ENCODE data around the gene ADIPOQ. TPM values are rescaled to one million over a fixed set of nuclear protein-coding genes. Genes with fewer than 3 reads are reported as not detected.

The ADIPOQ gene
- total RNA-seq, 1 experiment from 2014 or later, result not detected

GRCh38 chr3:186854146-186854545 is 11.6 kb downstream of the ADIPOQ start:
- H3K23ac ChIP-seq (ENCODE audit: insufficient read length, low read depth, low read length), result no peak overlapping the region
- H4K91ac ChIP-seq (ENCODE audit: insufficient read length, low read depth, low read length), result no peak overlapping the region
- Mint-ChIP-seq H3K36me3 (ENCODE audit: insufficient read depth in 1 of 3, low read depth in 3 of 3) (no peaks in the 10 kb centered on the region; a peak in 2 of 7 replicates), H3K27me3 (ENCODE audit: low read depth) (no peaks in the 10 kb centered on the region; the same call in 1 of the 2 replicates), H3K4me1 (peaks cover 4 to 12% of the 10 kb centered on the region in 2 experiments), H3K9me3 (no peaks in the 10 kb centered on the region; a peak in 2 of 5 replicates), H3K27ac (no peak overlapping the region), H3K4me3 (no peak overlapping the region)
- no peak overlapping the region for H3K14ac ChIP-seq (ENCODE audit: insufficient read depth, low read length)
- no peak overlapping the region for H4K8ac ChIP-seq (replicated peaks; ENCODE audit: insufficient read length, low read depth, low read length)
- no peak overlapping the region for H2AK5ac ChIP-seq (ENCODE audit: insufficient read length, low read length)
- no peaks in the 10 kb centered on the region for H4K20me1 ChIP-seq (ENCODE audit: control insufficient read depth, insufficient read depth, insufficient read length)
- no peak overlapping the region for H3K18ac ChIP-seq (ENCODE audit: insufficient read length, low read depth, low read length)
- no peak for TF ChIP-seq CTCF (conservative IDR thresholded peaks at IDR 0.05)
- H3K9me3 ChIP-seq (ENCODE audit: control insufficient read depth, low read depth, low read length), result no peaks in the 10 kb centered on the region
- H3K23me2 ChIP-seq (ENCODE audit: insufficient read length, low read depth, low read length, poor library complexity, severe bottlenecking), result no peaks in the 10 kb centered on the region
- no peak overlapping the region for H2BK12ac ChIP-seq (ENCODE audit: insufficient read length, low read depth, low read length)
- H3K27ac ChIP-seq (ENCODE audit: insufficient read length, low read depth, low read length), result no peak overlapping the region
- no peak overlapping the region for H3T11ph ChIP-seq (ENCODE audit: low read length)
- no peak for DNase-seq
- H3K4ac ChIP-seq (ENCODE audit: low read depth, low read length), result no peak overlapping the region
- H3K79me1 ChIP-seq (ENCODE audit: insufficient read depth, low read depth, low read length, poor library complexity, severe bottlenecking), result no peaks in the 10 kb centered on the region
- no peak overlapping the region for H3K56ac ChIP-seq (ENCODE audit: insufficient read length, low read depth, low read length)
- no peak overlapping the region for H2BK20ac ChIP-seq (ENCODE audit: low read depth, low read length, poor library complexity, severe bottlenecking)
- no CpG with 5 or more reads among the region's 8 CpGs for WGBS (ENCODE audit: extremely low coverage, insufficient read length, low lambda C conversion rate)
- no peaks in the 10 kb centered on the region for H3K4me1 ChIP-seq (ENCODE audit: insufficient read depth, low read length)
- no peak overlapping the region for H3K9ac ChIP-seq (ENCODE audit: extremely low read depth, insufficient read length, low read length)
- H2AFZ ChIP-seq (ENCODE audit: low read length), result no peak overlapping the region
- no peak overlapping the region for H2BK5ac ChIP-seq (ENCODE audit: insufficient read length, low read length)
- no peak overlapping the region for H2BK15ac ChIP-seq (ENCODE audit: low read depth, low read length)
- no peaks in the 10 kb centered on the region for H3K27me3 ChIP-seq (ENCODE audit: insufficient read depth, low read length)
- no peak overlapping the region for H2BK120ac ChIP-seq (ENCODE audit: low read depth, low read length, poor library complexity, severe bottlenecking)
- H3K4me2 ChIP-seq (ENCODE audit: insufficient read depth, insufficient read length, low read length), result no peak overlapping the region
- no peaks in the 10 kb centered on the region for H3K79me2 ChIP-seq (ENCODE audit: insufficient read depth, low read length)
- no peak overlapping the region for H4K5ac ChIP-seq (ENCODE audit: insufficient read length, low read depth, low read length)

Measured in H9 (cell line).